Measurements from ENCODE around the gene CFAP119.

CFAP119 gene

DNA sequence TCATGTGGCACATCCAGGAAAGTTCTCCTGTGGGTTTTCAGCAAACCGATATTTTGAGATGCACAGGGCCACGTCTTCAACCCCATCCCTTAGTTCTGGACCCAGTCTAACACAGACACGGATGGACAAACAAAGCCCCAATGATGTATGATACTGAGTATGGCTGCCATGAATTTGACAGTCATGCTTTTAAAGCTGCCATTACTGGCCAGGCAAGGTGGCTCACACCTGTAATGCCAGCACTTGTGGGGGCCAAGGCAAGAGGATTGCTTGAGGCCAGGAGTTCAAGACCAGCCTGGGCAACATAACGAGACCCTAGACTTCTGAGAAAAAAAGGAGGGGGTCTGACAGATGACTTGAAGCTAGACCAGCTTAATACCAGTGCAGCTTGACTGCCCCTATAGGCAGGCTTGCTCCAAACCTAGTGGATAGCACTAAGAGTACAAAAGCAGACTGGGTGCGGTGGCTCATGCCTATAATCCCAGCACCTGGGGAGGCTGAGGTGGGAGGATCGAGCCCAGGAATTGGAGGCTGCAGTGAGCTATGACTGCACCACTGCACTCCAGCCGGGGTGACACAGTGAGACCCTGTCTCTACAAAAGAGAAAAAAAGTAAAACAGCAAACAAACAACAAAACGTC, 35.9 kb upstream of the CFAP119 start:
- TF ChIP-seq, protein P1, sequence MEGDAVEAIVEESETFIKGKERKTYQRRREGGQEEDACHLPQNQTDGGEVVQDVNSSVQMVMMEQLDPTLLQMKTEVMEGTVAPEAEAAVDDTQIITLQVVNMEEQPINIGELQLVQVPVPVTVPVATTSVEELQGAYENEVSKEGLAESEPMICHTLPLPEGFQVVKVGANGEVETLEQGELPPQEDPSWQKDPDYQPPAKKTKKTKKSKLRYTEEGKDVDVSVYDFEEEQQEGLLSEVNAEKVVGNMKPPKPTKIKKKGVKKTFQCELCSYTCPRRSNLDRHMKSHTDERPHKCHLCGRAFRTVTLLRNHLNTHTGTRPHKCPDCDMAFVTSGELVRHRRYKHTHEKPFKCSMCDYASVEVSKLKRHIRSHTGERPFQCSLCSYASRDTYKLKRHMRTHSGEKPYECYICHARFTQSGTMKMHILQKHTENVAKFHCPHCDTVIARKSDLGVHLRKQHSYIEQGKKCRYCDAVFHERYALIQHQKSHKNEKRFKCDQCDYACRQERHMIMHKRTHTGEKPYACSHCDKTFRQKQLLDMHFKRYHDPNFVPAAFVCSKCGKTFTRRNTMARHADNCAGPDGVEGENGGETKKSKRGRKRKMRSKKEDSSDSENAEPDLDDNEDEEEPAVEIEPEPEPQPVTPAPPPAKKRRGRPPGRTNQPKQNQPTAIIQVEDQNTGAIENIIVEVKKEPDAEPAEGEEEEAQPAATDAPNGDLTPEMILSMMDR (IDR thresholded peaks at IDR 0.05; ENCODE audit: borderline replicate concordance, control extremely low read depth, extremely low read depth, insufficient read depth, missing control alignments), result no peak
- DNase-seq (ENCODE audit: low spot score), result no peak
- in situ Hi-C loops (cut with MboI; ENCODE audit: low sequenced_read_pairs, unreplicated experiment), result no loop called here

DNA sequence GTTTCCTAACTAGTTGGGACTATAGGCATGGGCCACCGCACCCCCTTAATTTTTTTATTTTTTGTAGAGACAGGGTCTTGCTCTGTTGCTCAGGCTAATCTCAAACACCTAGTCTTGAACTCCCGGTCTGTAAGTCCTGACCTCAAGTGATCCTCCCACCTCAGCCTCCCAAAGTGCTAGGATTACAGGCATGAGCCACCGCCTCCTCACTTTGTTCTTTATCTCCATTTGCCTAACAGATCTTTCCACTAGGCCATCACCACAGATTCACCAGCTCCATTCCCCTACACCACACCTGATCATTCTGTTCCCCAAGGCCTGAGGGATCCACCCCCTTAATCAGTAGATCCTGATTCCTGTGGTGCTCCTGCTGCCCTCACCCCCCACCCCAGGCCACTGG, 32.8 kb upstream of the CFAP119 start:
- in situ Hi-C loops (cut with MboI; ENCODE audit: low sequenced_read_pairs, unreplicated experiment), result no loop called here
- TF ChIP-seq, protein P1 (IDR thresholded peaks at IDR 0.05; ENCODE audit: borderline replicate concordance, control extremely low read depth, extremely low read depth, insufficient read depth, missing control alignments), result no peak

DNA sequence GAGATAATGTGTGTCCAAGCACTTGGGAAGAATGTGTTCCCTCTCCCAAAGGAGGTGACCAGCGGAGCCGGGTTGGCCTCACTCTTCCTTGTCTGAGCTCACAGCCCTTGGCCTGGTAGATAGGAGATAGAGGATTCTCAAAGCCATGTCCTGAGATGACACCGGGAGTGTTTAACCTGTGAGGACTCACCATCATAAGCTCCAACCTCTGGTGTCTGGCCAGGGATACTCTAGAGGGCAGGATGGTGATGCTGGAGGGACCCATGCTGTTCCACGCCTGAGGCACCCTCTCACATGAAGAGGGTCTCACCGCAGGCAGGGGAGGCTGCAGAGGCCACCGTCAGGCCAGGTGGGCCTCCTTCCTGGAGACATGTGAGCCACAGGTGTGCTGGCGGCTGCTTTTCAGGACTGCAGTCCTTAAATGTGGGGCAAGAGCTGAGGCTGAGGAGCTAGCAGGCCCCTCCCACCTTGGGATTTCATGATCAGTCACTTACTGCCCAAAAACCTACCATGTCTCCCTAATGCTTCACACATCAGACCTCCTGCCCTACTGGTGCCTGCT, 31.7 kb upstream of the CFAP119 start:
- TF ChIP-seq, protein P1 (IDR thresholded peaks at IDR 0.05; ENCODE audit: borderline replicate concordance, control extremely low read depth, extremely low read depth, insufficient read depth, missing control alignments), result no peak
- DNase-seq (ENCODE audit: low spot score), result no peak
- in situ Hi-C loops (cut with MboI; ENCODE audit: low sequenced_read_pairs, unreplicated experiment), result no loop called here

More for the DNA sequence above, 32.8 kb upstream of the CFAP119 start:
- no peak for DNase-seq (ENCODE audit: low spot score)

DNA sequence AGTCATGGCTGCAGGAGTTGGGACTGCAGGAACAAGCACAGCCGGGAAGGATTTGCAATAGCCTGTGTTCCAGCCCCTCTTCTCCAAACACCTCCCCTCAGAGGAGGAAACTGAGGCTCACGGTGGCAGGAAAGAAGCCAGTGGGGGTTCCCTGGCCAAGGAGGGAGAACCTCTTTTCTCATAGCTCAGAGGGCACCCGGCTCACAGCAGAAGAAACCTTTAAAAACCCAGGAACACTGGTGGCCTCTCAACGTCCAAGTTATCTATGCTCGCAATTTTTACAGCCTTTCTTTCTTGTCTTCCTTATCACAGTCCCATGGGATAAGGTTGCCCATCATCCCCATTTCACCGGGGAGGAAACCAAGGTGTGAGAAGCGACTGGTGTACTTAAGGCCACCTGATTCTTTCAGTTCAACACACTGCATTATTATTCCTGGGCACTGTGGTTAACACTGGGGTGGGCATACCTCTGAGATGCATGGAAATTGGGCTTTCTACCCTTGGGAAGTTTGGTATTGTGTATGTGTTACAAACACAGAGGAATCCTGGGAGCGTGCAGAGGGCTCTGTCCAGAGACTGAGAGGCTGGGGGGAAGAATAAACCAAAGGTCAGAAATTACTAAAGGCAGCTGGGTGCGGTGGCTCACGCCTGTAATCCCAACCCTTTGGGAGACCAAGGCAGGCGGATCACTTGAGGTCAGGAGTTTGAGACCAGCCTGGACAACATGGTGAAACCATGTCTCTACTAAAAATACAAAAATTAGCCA, 25.9 kb upstream of the CFAP119 start:
- in situ Hi-C loops (cut with MboI; ENCODE audit: low sequenced_read_pairs, unreplicated experiment), result no loop called here
- TF ChIP-seq, protein P1 (IDR thresholded peaks at IDR 0.05; ENCODE audit: borderline replicate concordance, control extremely low read depth, extremely low read depth, insufficient read depth, missing control alignments), result no peak
- DNase-seq (ENCODE audit: low spot score), result no peak

DNA sequence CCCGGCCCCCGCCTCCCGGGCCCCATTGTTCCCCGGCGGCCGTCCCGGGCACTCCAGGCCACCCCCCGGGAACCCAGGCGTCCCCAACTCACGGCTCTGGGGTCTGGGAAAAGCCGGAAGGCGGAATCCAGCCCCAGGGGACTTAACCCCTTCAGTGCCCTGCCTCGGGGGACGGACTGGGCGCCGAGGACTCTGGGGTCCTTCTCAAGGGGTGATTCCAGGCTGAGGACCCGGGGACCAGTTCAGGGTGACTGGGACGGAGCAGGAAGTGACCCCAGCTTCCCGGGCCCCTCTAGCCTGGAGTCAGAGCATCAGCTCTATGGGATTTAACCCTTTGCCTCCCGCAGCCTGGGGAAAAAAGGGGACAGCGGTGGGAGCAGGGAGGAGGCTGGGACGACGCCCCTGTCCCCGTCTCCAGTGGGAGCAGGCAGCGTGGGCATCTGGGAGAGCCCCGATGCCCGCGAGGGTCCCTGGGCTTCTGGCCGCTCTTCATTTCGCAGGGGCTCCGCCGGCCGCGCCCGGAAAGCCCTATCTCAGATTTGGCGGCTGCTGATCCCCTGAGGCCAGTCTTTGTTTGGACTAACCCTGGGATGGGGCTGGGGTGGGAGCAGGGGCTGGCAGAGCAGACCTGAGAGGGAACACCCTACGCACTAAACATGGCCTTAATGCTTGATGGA, 25.2 kb upstream of the CFAP119 start, which contains the start of gene ZNF629:
ZNF629 (minus strand) TSS at position 270 of the 677 bp plus-strand sequence. CDS start 2,723 bp downstream, outside the sequence.
- DNase-seq (ENCODE audit: low spot score), result no peak
- in situ Hi-C loops (cut with MboI; ENCODE audit: low sequenced_read_pairs, unreplicated experiment), result no loop called here
- TF ChIP-seq, protein P1 (IDR thresholded peaks at IDR 0.05; ENCODE audit: borderline replicate concordance, control extremely low read depth, extremely low read depth, insufficient read depth, missing control alignments), result no peak
